H9 (cell line): ENCODE data around the gene G2E3. TPM values are rescaled to one million over a fixed set of nuclear protein-coding genes. Genes with fewer than 3 reads are reported as not detected.

Experiments used
- DNase-seq: peaks from one replicate; pipeline ENCODE4 v3.0.0-alpha.2; 2017
- H2AFZ ChIP-seq: one replicate; pipeline ENCODE4 v1.6.1; 2013; ENCODE audit warnings: mild to moderate bottlenecking, low read length, control low read depth, moderate library complexity
- H2AK5ac ChIP-seq: 2 replicates; pipeline ENCODE4 v1.6.1; 2013; ENCODE audit warnings: low read length, control low read depth, mixed read lengths; ENCODE audit not compliant: insufficient read length
- H2BK120ac ChIP-seq: one replicate; pipeline ENCODE4 v1.6.1; 2013; ENCODE audit warnings: low read depth, mild to moderate bottlenecking, low read length, control low read depth, inconsistent platforms; ENCODE audit not compliant: poor library complexity, severe bottlenecking
- H2BK12ac ChIP-seq: 2 replicates; pipeline ENCODE4 v1.6.1; 2013; ENCODE audit warnings: low read length, control low read depth, mixed read lengths, low read depth; ENCODE audit not compliant: insufficient read length
- H2BK15ac ChIP-seq: 2 replicates; pipeline ENCODE4 v1.6.1; 2013; ENCODE audit warnings: low read depth, low read length, control low read depth
- H2BK20ac ChIP-seq: one replicate; pipeline ENCODE4 v1.6.1; 2013; ENCODE audit warnings: low read depth, mild to moderate bottlenecking, low read length, control low read depth, inconsistent platforms; ENCODE audit not compliant: poor library complexity, severe bottlenecking
- H2BK5ac ChIP-seq: 2 replicates; pipeline ENCODE4 v1.6.1; 2013; ENCODE audit warnings: low read length, control low read depth, mixed read lengths; ENCODE audit not compliant: insufficient read length
- H3K14ac ChIP-seq: 2 replicates; pipeline ENCODE4 v1.6.1; 2013; ENCODE audit warnings: low read length, control low read depth; ENCODE audit not compliant: insufficient read depth
- H3K18ac ChIP-seq: 2 replicates; pipeline ENCODE4 v1.6.1; 2013; ENCODE audit warnings: low read depth, mild to moderate bottlenecking, mixed read lengths, low read length, control low read depth; ENCODE audit not compliant: insufficient read length
- H3K23ac ChIP-seq: 2 replicates; pipeline ENCODE4 v1.6.1; 2013; ENCODE audit warnings: low read length, control low read depth, mixed read lengths, low read depth; ENCODE audit not compliant: insufficient read length
- H3K23me2 ChIP-seq: 2 replicates; pipeline ENCODE4 v1.6.1; 2013; ENCODE audit warnings: low read depth, mild to moderate bottlenecking, mixed read lengths, low read length, control low read depth; ENCODE audit not compliant: insufficient read length, poor library complexity, severe bottlenecking
- H3K27ac ChIP-seq: 2 replicates; pipeline ENCODE4 v1.5.1; 2013; ENCODE audit warnings: low read length, control low read depth, mixed read lengths, low read depth; ENCODE audit not compliant: insufficient read length
- H3K27me3 ChIP-seq: 2 replicates; pipeline ENCODE4 v1.6.1; 2013; ENCODE audit warnings: low read length, control low read depth, inconsistent platforms; ENCODE audit not compliant: insufficient read depth
- H3K4ac ChIP-seq: 2 replicates; pipeline ENCODE4 v1.6.1; 2013; ENCODE audit warnings: low read depth, mild to moderate bottlenecking, control low read depth, inconsistent platforms, low read length, moderate library complexity
- H3K4me1 ChIP-seq: 2 replicates; pipeline ENCODE4 v1.6.1; 2013; ENCODE audit warnings: low read length, control low read depth, inconsistent platforms; ENCODE audit not compliant: insufficient read depth
- H3K4me2 ChIP-seq: 2 replicates; pipeline ENCODE4 v1.6.1; 2013; ENCODE audit warnings: low read length, control low read depth, mixed read lengths; ENCODE audit not compliant: insufficient read length, insufficient read depth
- H3K56ac ChIP-seq: 2 replicates; pipeline ENCODE4 v1.6.1; 2013; ENCODE audit warnings: low read depth, mild to moderate bottlenecking, mixed read lengths, low read length, control low read depth; ENCODE audit not compliant: insufficient read length
- H3K79me1 ChIP-seq: 2 replicates; pipeline ENCODE4 v1.6.1; 2013; ENCODE audit warnings: low read depth, mild to moderate bottlenecking, moderate library complexity, low read length, control low read depth, inconsistent platforms; ENCODE audit not compliant: insufficient read depth, poor library complexity, severe bottlenecking
- H3K79me2 ChIP-seq: 2 replicates; pipeline ENCODE4 v1.6.1; 2013; ENCODE audit warnings: low read length, control low read depth, inconsistent platforms; ENCODE audit not compliant: insufficient read depth
- H3K9ac ChIP-seq: 2 replicates; pipeline ENCODE4 v1.6.1; 2013; ENCODE audit warnings: low read length, control low read depth, mixed read lengths; ENCODE audit not compliant: insufficient read length; ENCODE audit errors: extremely low read depth
- H3K9me3 ChIP-seq: one replicate; pipeline ENCODE4 v1.6.1; 2013; ENCODE audit warnings: low read depth, low read length, inconsistent platforms; ENCODE audit not compliant: control insufficient read depth
- H3T11ph ChIP-seq: one replicate; pipeline ENCODE4 v1.6.1; 2013; ENCODE audit warnings: mild to moderate bottlenecking, low read length, control low read depth, inconsistent platforms
- H4K20me1 ChIP-seq: one replicate; pipeline ENCODE4 v1.6.1; 2013; ENCODE audit not compliant: control insufficient read depth, insufficient read length, insufficient read depth
- H4K5ac ChIP-seq: 2 replicates; pipeline ENCODE4 v1.6.1; 2013; ENCODE audit warnings: low read depth, mild to moderate bottlenecking, mixed read lengths, low read length, control low read depth; ENCODE audit not compliant: insufficient read length
- H4K8ac ChIP-seq: replicated peaks from 2 replicates; pipeline ENCODE4 v1.6.1; 2013; ENCODE audit warnings: low read length, control low read depth, mixed read lengths, low read depth; ENCODE audit not compliant: insufficient read length
- H4K91ac ChIP-seq: 2 replicates; pipeline ENCODE4 v1.6.1; 2013; ENCODE audit warnings: low read depth, mild to moderate bottlenecking, moderate library complexity, mixed read lengths, low read length, control low read depth; ENCODE audit not compliant: insufficient read length
- H3K27ac Mint-ChIP-seq, 3 experiments: 2 replicates in 2 of 3; 3 replicates in 1 of 3; pipeline ENCODE4 v1.8.0; 2020 to 2021; ENCODE audit warnings: mixed read lengths in 3 of 3, mild to moderate bottlenecking in 1 of 3, moderate library complexity in 1 of 3
- H3K27me3 Mint-ChIP-seq: 2 replicates; pipeline ENCODE4 v1.8.0; 2021; ENCODE audit warnings: low read depth, mild to moderate bottlenecking, moderate library complexity, mixed read lengths
- H3K36me3 Mint-ChIP-seq, 3 experiments: 2 replicates in 2 of 3; 3 replicates in 1 of 3; pipeline ENCODE4 v1.8.0; 2020 to 2021; ENCODE audit warnings: low read depth in 3 of 3, mixed read lengths in 3 of 3; ENCODE audit not compliant: insufficient read depth in 1 of 3
- H3K4me1 Mint-ChIP-seq, 2 experiments: 2 replicates each; pipeline ENCODE4 v1.8.0; 2020; ENCODE audit warnings: mixed read lengths in 2 of 2
- H3K4me3 Mint-ChIP-seq, 2 experiments: 2 replicates in 1 of 2; 3 replicates in 1 of 2; pipeline ENCODE4 v1.8.0; 2020 to 2021; ENCODE audit warnings: mild to moderate bottlenecking in 2 of 2, mixed read lengths in 2 of 2, moderate library complexity in 1 of 2
- H3K9me3 Mint-ChIP-seq, 2 experiments: 2 replicates in 1 of 2; 3 replicates in 1 of 2; pipeline ENCODE4 v1.8.0; 2020; ENCODE audit warnings: mild to moderate bottlenecking in 2 of 2, mixed read lengths in 2 of 2, moderate library complexity in 1 of 2
- CTCF ChIP-seq: fragments of 200-600 bp; sonication (generic); conservative IDR thresholded peaks from 3 replicates; pipeline ENCODE4 v1.8.0; 2021; ENCODE audit warnings: antibody characterized with exemption, mild to moderate bottlenecking
- total RNA-seq: library from RNA; stranded (reverse); gene quantifications from 2 replicates; pipeline ENCODE4 v1.2.1, GENCODE V29; 2021

Gene G2E3
- total RNA-seq, 1 experiment from 2014 or later: 49.2 TPM

GRCh38 chr14:30630248-30630647 is 71.3 kb downstream of the G2E3 start:
- no peaks in the 10 kb centered on the region for H3K4me1 Mint-ChIP-seq
- Histone ChIP-seq H3K56ac (no peak overlapping the region), H4K8ac (no peak overlapping the region), H2AK5ac (no peak overlapping the region), H2BK20ac (no peak overlapping the region), H3K79me2 (peaks cover 5% of the 10 kb centered on the region; the same call in 1 of the 2 replicates), H3K9ac (no peak overlapping the region), H3K79me1 (peaks cover 2% of the 10 kb centered on the region), H2BK120ac (no peak overlapping the region), H3K4ac (no peak overlapping the region), H3K18ac (no peak overlapping the region), H3K23me2 (no peaks in the 10 kb centered on the region), H4K91ac (no peak overlapping the region), H2BK12ac (no peak overlapping the region), H4K20me1 (no peaks in the 10 kb centered on the region), H2BK5ac (no peak overlapping the region), H3K27ac (no peak overlapping the region), H3T11ph (no peak overlapping the region), H3K23ac (no peak overlapping the region), H4K5ac (no peak overlapping the region), H3K9me3 (no peaks in the 10 kb centered on the region), H2AFZ (no peak overlapping the region), H3K14ac (no peak overlapping the region), H3K4me1 (no peaks in the 10 kb centered on the region), H3K27me3 (no peaks in the 10 kb centered on the region), H3K4me2 (no peak overlapping the region), H2BK15ac (no peak overlapping the region)
- no peak overlapping the region for H3K4me3 Mint-ChIP-seq
- H3K27ac Mint-ChIP-seq: no peak overlapping the region
- no peak for DNase-seq
- no peaks in the 10 kb centered on the region for H3K9me3 Mint-ChIP-seq
- TF ChIP-seq CTCF: no peak
- H3K27me3 Mint-ChIP-seq: no peaks in the 10 kb centered on the region
- peaks cover 7 to 30% (median 16%) of the 10 kb centered on the region in 3 experiments; a peak in 6 of 7 replicates for H3K36me3 Mint-ChIP-seq
